ENCODE measurements around the gene MYH15. TPM values are rescaled to one million over a fixed set of nuclear protein-coding genes. Genes with fewer than 3 reads are reported as not detected.

MYH15 gene
- total and polyA plus RNA-seq, 5 donors = 0.22 to 0.54 (median 0.29) TPM

- ATAC-seq = peak; percentile 51 to 55
- H3K4me3 ChIP-seq (ENCODE audit: low read length) = no peak overlapping the region
- intact Hi-C loops (cut with DNase I) = no loop called here
- H3K4me1 ChIP-seq (ENCODE audit: control insufficient read depth, insufficient read depth, low read length) = no peaks in the 10 kb centered on the region
- no peaks in the 10 kb centered on the region for H3K9me3 ChIP-seq (ENCODE audit: control insufficient read depth, low read length)
- 46% methylated on average over 5 of the region's 5 CpGs for WGBS
- no peak for DNase-seq
- H3K27me3 ChIP-seq (ENCODE audit: control insufficient read depth, insufficient read depth) = no peaks in the 10 kb centered on the region
- no peak overlapping the region for H3K27ac ChIP-seq (ENCODE audit: low read length)
These were observed 38.3 kb downstream of the MYH15 start for GRCh38 chr3:108472001-108472591.

DNA sequence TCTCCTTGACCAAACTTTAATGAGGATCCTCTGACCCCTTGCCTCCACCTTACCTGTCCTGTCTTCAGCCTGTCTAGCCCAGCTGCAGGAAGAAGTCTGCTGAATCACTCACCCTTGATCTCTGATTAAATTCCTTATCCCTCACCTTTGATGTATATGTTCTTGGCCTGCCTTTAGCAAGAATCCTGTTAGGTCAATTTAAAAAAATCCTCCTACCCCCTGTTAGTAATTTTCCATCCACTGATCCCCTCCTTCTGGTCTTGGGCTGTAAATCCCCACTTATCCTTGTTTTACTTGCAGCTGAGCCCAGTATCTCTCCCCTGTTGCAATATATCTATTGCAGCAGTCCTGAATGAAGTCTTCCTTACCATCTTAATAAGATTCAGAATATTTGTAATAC, 39.0 kb downstream of the MYH15 start:
- Histone ChIP-seq H3K27me3 (ENCODE audit: control insufficient read depth, insufficient read depth) (no peaks in the 10 kb centered on the region), H3K9me3 (ENCODE audit: control insufficient read depth, low read length) (no peaks in the 10 kb centered on the region), H3K4me3 (ENCODE audit: low read length) (no peak overlapping the region), H3K4me1 (ENCODE audit: control insufficient read depth, insufficient read depth, low read length) (no peaks in the 10 kb centered on the region), H3K27ac (ENCODE audit: low read length) (no peak overlapping the region)
- ATAC-seq (no peak), DNase-seq (no peak)
- intact Hi-C loops (cut with DNase I) = no loop called here

DNA sequence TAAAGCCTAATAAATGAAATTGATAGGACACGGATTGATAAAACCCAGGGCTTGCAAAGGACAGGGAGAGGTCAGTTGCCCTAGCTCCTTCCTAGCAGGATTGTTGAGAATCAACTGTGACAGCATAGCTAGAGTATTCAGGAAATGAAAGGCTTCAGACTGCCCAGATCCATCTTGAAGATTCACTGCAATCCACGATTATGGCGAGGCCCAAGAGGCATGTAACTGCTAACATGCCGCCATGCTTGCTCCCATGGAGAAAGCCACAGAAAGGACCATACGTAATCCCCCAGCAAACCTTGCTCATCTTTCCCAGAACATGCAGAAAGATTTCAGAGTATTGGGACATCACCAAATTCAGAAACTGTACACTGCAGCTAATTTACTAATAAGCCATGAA, 41.3 kb downstream of the MYH15 start:
- Histone ChIP-seq H3K4me1 (ENCODE audit: control insufficient read depth, insufficient read depth, low read length) (no peaks in the 10 kb centered on the region), H3K9me3 (ENCODE audit: control insufficient read depth, low read length) (no peaks in the 10 kb centered on the region), H3K4me3 (ENCODE audit: low read length) (no peak overlapping the region), H3K27ac (ENCODE audit: low read length) (no peak overlapping the region), H3K27me3 (ENCODE audit: control insufficient read depth, insufficient read depth) (no peaks in the 10 kb centered on the region)
- DNase-seq (no peak), ATAC-seq (no peak)
- intact Hi-C loops (cut with DNase I) = no loop called here
- 92% methylated on average over 5 of the region's 5 CpGs for WGBS

- Histone ChIP-seq H3K27me3 (ENCODE audit: control insufficient read depth, insufficient read depth) (no peaks in the 10 kb centered on the region), H3K9me3 (ENCODE audit: control insufficient read depth, low read length) (no peaks in the 10 kb centered on the region), H3K27ac (ENCODE audit: low read length) (no peak overlapping the region), H3K4me3 (ENCODE audit: low read length) (no peak overlapping the region), H3K4me1 (ENCODE audit: control insufficient read depth, insufficient read depth, low read length) (no peaks in the 10 kb centered on the region)
- ATAC-seq (no peak), DNase-seq (no peak)
- WGBS = 50% methylated on average over 4 of the region's 4 CpGs
- intact Hi-C loops (cut with DNase I) = no loop called here
These were observed 41.8 kb downstream of the MYH15 start for GRCh38 chr3:108468577-108468976.

DNA sequence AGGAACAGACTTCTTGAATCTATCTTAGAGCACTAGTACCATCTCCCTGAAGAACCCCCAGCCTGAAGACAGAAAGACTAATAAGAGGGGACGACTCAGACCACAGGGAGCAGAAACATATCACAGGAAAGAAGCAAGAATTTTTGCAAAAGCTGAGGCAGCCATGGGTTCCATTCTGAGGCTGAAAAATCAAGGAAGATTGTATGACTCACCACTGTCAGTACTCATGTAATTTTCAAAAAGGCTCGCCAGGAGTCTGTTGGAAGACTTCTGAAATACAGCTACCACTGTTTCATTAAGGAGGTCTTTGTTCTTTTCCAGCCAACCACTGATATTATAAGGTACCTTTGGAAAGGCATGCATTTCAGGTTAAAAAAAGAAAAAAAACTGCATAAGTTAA, 47.5 kb downstream of the MYH15 start:
- 56% methylated on average over 2 of the region's 2 CpGs for WGBS
- Histone ChIP-seq H3K4me1 (ENCODE audit: control insufficient read depth, insufficient read depth, low read length) (peaks cover 2% of the 10 kb centered on the region), H3K27me3 (ENCODE audit: control insufficient read depth, insufficient read depth) (no peaks in the 10 kb centered on the region), H3K4me3 (ENCODE audit: low read length) (no peak overlapping the region), H3K27ac (ENCODE audit: low read length) (no peak overlapping the region), H3K9me3 (ENCODE audit: control insufficient read depth, low read length) (no peaks in the 10 kb centered on the region)
- intact Hi-C loops (cut with DNase I) = no loop called here
- DNase-seq = no peak
- no peak for ATAC-seq

DNA sequence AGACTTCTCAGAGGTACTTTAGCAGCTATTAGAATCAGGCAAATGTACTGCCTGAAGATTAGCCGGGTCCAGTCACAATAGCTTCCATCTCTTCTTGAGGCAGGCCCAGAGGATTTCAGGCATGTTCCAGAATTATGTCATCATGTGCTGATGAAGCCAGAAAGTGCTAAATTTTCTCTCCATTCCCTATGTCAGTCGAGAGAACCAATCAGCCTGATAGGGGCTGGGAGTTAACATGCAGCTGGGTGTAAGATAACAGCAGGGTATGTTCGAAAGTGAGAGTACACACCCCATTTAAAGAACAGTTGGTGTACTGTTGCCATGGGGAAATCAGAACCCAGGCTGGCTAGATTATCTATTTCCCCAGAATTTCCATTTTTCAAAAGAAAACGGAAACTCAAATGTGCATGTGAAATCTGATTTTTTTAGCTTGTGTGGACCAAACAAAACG, 48.7 kb downstream of the MYH15 start:
- DNase-seq (no peak), ATAC-seq (peak; percentile 78 to 91)
- Histone ChIP-seq H3K27ac (ENCODE audit: low read length) (no peak overlapping the region), H3K9me3 (ENCODE audit: control insufficient read depth, low read length) (no peaks in the 10 kb centered on the region), H3K4me1 (ENCODE audit: control insufficient read depth, insufficient read depth, low read length) (peaks cover 2% of the 10 kb centered on the region), H3K27me3 (ENCODE audit: control insufficient read depth, insufficient read depth) (no peaks in the 10 kb centered on the region), H3K4me3 (ENCODE audit: low read length) (no peak overlapping the region)
- intact Hi-C loops (cut with DNase I) = no loop called here
- WGBS = 29% methylated on average over 5 of the region's 5 CpGs

DNA sequence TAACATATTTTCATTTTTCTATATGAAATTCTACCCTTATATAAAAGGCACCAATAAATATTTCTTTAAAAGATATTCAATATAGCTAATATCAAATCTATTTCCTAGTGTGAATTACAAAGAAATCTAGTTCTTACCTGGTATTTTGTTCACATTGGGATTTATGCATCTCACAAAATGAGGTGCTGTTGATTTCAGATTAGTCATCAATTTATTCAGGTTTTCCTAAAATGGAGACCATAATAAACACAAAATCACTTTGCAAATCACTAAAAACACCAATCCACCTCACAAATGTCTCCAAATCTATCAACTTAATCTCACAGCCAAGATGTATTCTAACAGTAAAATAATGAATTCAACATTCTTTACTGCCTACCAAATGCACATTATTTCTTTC, 51.2 kb downstream of the MYH15 start:
- intact Hi-C loops (cut with DNase I) = no loop called here
- Histone ChIP-seq H3K4me1 (ENCODE audit: control insufficient read depth, insufficient read depth, low read length) (peaks cover 2% of the 10 kb centered on the region), H3K27ac (ENCODE audit: low read length) (no peak overlapping the region), H3K4me3 (ENCODE audit: low read length) (no peak overlapping the region), H3K27me3 (ENCODE audit: control insufficient read depth, insufficient read depth) (no peaks in the 10 kb centered on the region), H3K9me3 (ENCODE audit: control insufficient read depth, low read length) (no peaks in the 10 kb centered on the region)
- DNase-seq (no peak), ATAC-seq (no peak)

DNA sequence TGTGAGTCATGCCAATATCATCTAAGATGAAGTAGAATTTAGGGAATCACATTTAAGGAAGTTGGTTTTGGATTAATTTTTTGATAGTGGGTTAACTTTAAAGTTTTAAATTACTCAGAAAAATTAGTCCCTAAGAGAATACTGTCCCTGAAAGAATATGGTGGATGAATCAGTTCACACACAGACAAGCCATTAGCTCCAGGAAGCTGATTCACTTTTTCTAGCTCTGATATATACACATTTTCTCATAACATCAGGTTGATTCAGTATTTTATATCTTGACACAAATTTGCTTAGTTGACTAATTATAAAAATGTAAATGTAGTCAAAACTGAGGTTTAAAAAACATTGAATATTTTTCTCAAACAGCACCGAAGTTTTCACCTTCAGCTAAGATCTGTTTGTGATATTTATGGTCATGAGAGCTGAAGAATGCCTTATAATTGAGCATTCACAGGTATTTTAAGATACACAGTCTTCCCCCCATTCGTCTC, 55.1 kb downstream of the MYH15 start:
- H3K27ac ChIP-seq (ENCODE audit: low read length) = no peak overlapping the region
- no peak for ATAC-seq
- no peak for DNase-seq
- H3K4me3 ChIP-seq (ENCODE audit: low read length) = no peak overlapping the region
- intact Hi-C loops (cut with DNase I) = no loop called here
- no peaks in the 10 kb centered on the region for H3K9me3 ChIP-seq (ENCODE audit: control insufficient read depth, low read length)
- no peaks in the 10 kb centered on the region for H3K27me3 ChIP-seq (ENCODE audit: control insufficient read depth, insufficient read depth)
- H3K4me1 ChIP-seq (ENCODE audit: control insufficient read depth, insufficient read depth, low read length) = no peaks in the 10 kb centered on the region
- 75% methylated on average over 2 of the region's 2 CpGs for WGBS

- DNase-seq = no peak
- H3K27me3 ChIP-seq (ENCODE audit: control insufficient read depth, insufficient read depth) = no peaks in the 10 kb centered on the region
- no peaks in the 10 kb centered on the region for H3K9me3 ChIP-seq (ENCODE audit: control insufficient read depth, low read length)
- H3K4me3 ChIP-seq (ENCODE audit: low read length) = no peak overlapping the region
- no peak overlapping the region for H3K27ac ChIP-seq (ENCODE audit: low read length)
- intact Hi-C loops (cut with DNase I) = no loop called here
- WGBS = 66% methylated on average over 1 of the region's 1 CpG
- no peak for ATAC-seq
- no peaks in the 10 kb centered on the region for H3K4me1 ChIP-seq (ENCODE audit: control insufficient read depth, insufficient read depth, low read length)
These were observed 56.8 kb downstream of the MYH15 start for GRCh38 chr3:108453565-108453964.

- 45% methylated on average over 2 of the region's 2 CpGs for WGBS
- no peak for ATAC-seq
- intact Hi-C loops (cut with DNase I) = no loop called here
- H3K27me3 ChIP-seq (ENCODE audit: control insufficient read depth, insufficient read depth) = no peaks in the 10 kb centered on the region
- no peaks in the 10 kb centered on the region for H3K4me1 ChIP-seq (ENCODE audit: control insufficient read depth, insufficient read depth, low read length)
- DNase-seq = no peak
- no peak overlapping the region for H3K27ac ChIP-seq (ENCODE audit: low read length)
- H3K4me3 ChIP-seq (ENCODE audit: low read length) = no peak overlapping the region
- peaks cover 3% of the 10 kb centered on the region for H3K9me3 ChIP-seq (ENCODE audit: control insufficient read depth, low read length)
These were observed 60.0 kb downstream of the MYH15 start for GRCh38 chr3:108450444-108450843.

DNA sequence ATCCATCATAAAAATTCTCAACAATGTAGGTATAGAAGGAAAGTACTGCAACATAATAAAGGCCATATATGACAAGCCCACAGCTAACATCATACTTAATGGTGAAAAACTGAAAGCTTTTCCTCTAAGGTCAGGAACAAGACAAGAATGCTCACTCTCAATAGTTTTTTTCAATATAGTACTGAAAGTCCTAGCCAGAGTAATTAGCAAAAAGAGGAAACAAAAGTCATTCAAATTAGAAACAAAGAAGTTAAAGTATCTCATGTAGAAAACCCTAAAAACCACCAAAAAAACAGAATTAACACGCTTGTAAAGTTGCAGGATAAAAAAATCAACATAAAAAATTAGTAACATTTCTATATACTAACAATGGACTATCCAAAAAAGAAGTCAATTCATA, 61.8 kb downstream of the MYH15 start:
- 79% methylated on average over 1 of the region's 1 CpG for WGBS
- intact Hi-C loops (cut with DNase I) = no loop called here
- DNase-seq (no peak), ATAC-seq (no peak)
- Histone ChIP-seq H3K27ac (ENCODE audit: low read length) (no peak overlapping the region), H3K27me3 (ENCODE audit: control insufficient read depth, insufficient read depth) (no peaks in the 10 kb centered on the region), H3K4me1 (ENCODE audit: control insufficient read depth, insufficient read depth, low read length) (no peaks in the 10 kb centered on the region), H3K9me3 (ENCODE audit: control insufficient read depth, low read length) (peaks cover 3% of the 10 kb centered on the region), H3K4me3 (ENCODE audit: low read length) (no peak overlapping the region)
